Skin epidermis (tissue), 12 donors: ENCODE measurements around the gene NINJ1.

Experiments used
- H3K27ac ChIP-seq, 21 experiments: fragments of 200-600 bp; sonication (generic) in 11 of 21; one replicate each; pipeline ENCODE4 v1.5.0; 2020; ENCODE audit warnings: mild to moderate bottlenecking in 3 of 21, inconsistent platforms in 2 of 21, moderate library complexity in 2 of 21
- H3K4me3 ChIP-seq, 7 experiments: fragments of 200-600 bp; sonication (generic) in 2 of 7; one replicate each; pipeline ENCODE4 v1.5.0; 2020; ENCODE audit warnings: inconsistent platforms in 2 of 7, mild to moderate bottlenecking in 2 of 7, moderate library complexity in 1 of 7

NINJ1 gene, protein sequence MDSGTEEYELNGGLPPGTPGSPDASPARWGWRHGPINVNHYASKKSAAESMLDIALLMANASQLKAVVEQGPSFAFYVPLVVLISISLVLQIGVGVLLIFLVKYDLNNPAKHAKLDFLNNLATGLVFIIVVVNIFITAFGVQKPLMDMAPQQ

GRCh38 chr9:93134015-93134739, at the start of gene NINJ1:
NINJ1 (minus strand) TSS chr9:93134251; CDS start chr9:93134217, 34 bp downstream.
- peak within 1 kb of the TSS; percentile 65 to 97 (median 92) for H3K27ac ChIP-seq
- H3K4me3 ChIP-seq = peak within 1 kb of the TSS; percentile 65 to 93 (median 78)

DNA sequence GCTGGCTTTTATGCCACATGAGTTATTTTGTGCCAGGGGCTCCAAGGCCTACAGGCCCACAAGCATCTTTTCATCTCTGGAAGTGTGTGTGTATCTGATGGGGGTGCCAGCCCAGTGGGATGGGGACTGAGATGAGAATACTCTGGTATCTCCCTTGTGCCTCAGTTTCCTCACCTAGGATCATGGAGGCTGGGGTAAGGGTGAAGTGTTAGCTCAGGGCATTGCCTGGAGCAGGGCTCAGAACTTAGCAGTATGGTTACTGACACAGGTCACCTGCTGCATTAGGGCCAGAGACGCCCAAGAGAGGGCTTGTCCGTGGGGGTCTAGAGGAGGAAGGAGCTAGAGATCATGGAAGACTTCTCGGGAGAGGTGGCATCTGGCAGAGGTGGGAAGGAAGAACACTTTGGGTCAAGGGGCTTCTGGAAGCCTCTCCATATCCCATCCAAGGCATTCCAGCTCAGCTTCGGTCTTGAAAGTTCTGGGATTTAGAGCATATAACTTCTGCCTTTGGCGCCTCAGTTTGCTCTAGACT, 49.1 kb upstream of the NINJ1 start:
- Histone ChIP-seq H3K27ac (no peak overlapping the region), H3K4me3 (peak overlapping the region in 3 of 7 experiments; percentile 39 to 56 (median 48))

DNA sequence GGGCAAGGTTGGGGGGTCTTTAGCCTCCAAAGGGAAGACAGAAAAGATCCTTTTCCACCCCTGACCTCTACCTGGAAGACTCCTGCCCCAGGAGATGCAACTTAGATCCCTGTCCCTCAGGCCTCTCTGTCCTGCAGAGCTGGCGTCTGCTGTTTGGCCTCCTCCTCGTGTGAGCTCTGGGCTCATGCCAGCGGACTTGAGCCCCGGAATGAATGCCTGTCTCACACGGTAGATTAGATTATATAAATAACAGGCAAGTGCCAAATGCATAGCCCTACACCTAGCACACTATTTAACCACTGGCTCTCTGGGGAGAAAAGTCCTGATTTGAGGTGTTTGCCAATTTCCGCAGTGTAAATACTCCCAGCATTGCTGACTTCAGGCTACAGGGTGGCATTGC, 48.5 kb upstream of the NINJ1 start:
- Histone ChIP-seq H3K4me3 (no peak overlapping the region), H3K27ac (no peak overlapping the region)

DNA sequence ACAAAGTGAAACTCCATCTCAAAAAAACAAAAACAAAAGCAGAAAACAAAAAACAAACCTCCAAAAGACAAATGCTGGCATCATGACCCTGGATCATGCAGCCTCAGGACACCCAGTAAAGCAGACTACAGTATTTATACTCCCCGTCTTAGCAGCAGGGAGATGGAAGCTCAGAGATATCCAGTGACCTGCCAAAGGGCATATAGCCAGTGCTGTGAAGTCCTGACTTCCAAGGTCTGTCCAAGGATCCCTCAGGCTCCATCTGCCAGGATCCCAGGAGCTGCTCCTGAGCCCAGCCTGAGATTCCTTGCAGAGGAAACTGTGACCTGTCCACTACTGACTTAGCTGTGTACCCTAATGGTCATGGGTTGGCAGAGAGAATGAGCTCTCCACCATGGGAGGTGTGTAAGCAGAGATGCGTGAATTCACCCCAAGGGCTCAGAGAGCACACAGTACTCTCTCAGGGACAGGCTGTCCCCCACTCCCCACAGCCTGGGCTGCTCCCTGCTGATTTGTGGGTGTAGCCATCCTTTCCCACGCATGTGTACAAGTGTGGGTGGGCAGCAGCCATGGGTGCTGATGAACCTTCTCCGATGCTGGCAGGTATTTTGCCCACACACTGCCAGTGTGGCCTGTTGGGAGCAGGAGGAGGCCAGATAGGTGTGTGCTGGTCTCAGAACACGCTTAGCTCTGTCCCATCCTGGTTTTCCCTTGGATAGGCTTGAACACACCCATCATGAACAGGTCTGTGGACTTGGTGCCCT, 47.8 kb upstream of the NINJ1 start:
- Histone ChIP-seq H3K27ac (no peak overlapping the region), H3K4me3 (no peak overlapping the region)

DNA sequence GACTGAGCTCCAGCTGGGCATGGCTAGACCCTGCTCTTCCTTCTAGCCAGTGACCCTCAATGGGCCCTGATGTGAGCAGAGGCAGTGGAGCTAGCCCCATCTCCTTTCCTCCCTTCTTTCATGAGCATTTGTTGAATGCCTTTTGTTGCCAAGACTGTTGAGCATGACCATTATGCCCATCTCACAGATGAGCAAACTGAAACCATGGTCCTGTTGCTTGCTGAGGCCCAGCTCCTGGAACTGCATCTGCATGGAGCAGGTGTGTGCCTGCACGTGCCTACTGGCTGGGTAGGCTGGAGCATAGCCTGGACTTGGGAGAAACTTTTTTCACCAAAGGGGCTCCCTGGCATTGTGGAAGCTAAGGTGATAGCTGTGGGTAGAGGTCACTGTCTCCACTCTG, 46.9 kb upstream of the NINJ1 start:
- Histone ChIP-seq H3K4me3 (no peak overlapping the region), H3K27ac (no peak overlapping the region)

- no peak overlapping the region for H3K27ac ChIP-seq
- no peak overlapping the region for H3K4me3 ChIP-seq
Measured at GRCh38 chr9:93178851-93179786, 45.1 kb upstream of the NINJ1 start.

- no peak overlapping the region for H3K27ac ChIP-seq
Measured at GRCh38 chr9:93177676-93178075, 43.6 kb upstream of the NINJ1 start.

DNA sequence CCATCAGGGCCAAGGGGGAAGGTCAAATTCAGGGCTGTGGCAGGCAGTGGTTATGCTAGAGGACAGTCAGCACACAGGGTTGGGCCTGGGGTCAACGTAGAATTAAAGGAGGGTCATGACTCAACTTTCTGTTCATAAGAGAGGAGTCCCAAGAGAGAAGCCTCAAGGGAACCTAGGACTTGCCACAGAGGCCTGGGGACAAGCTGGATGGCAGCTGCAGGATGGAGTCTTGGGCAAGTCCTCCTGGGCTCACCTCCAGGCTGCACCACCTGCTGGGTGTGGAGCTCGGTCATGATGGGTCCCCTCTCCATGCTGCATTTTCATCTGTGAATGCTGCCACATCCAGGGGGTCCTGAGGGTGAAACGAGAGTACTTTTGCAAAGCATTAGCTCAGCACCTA, 40.9 kb upstream of the NINJ1 start:
- Histone ChIP-seq H3K27ac (no peak overlapping the region), H3K4me3 (no peak overlapping the region)

More at GRCh38 chr9:93177676-93178075, 43.6 kb upstream of the NINJ1 start:
- no peak overlapping the region for H3K4me3 ChIP-seq

- H3K27ac ChIP-seq = no peak overlapping the region
- H3K4me3 ChIP-seq = no peak overlapping the region
Measured at GRCh38 chr9:93173365-93174051, 39.5 kb upstream of the NINJ1 start.

GRCh38 chr9:93172666-93173364, 38.8 kb upstream of the NINJ1 start:
- no peak overlapping the region for H3K4me3 ChIP-seq

DNA sequence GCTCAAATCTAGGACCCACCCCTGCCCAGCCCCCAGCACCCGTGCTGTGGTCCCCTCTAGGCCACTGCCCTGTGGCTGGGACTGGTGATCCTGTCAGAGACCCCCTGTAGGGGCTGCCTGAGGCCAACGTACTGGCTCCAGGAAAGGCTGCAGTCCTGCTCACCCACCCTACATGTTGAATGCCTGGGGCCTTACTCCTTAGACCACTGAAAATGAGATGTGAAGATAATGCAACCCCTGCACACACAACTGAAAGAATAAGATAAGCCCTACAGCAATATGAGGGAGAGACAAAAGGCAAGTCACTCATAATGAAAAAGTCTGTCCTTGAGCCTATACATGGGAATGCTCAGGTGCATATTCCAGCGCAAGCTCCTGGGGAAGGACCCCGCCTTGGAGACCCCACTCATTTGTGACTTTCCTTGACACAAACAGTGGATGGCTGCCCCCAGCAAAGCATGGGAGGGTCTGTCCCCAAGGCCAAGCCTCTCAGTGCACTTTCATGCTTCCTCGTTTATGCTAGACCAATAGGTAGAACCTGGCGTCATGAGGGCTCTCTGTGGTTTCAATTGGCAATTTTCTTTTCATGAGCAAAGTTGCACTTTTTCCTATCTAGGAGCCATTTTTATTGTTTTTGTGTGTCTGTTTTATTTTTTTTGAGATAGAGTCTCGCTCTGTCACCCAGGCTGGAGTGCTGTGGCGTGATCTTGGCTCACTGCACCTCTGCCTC, 37.4 kb upstream of the NINJ1 start:
- no peak overlapping the region for H3K27ac ChIP-seq

More at GRCh38 chr9:93172666-93173364, 38.8 kb upstream of the NINJ1 start:
- H3K27ac ChIP-seq = no peak overlapping the region

DNA sequence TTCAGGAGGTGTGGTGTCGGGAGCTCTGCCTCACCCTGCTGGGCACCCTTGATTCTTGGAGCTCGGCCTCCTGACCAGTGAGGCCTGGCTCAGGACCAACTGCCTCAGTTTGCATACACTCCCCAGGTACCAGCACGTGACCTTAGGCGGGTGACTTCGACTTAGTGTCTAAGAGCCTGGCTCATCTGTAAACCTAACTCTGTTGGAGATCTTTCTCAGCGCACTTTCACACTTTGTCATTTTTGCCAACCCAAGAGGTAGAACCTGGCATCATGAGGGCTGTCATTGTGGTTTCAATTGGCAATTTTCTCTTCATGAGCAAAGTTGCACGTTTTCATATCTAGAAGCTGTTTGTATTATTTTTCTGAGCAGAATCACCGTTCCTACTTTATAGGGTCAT, 36.5 kb upstream of the NINJ1 start:
- H3K4me3 ChIP-seq = no peak overlapping the region
- H3K27ac ChIP-seq = no peak overlapping the region

More for the DNA sequence above, 37.4 kb upstream of the NINJ1 start:
- H3K4me3 ChIP-seq = no peak overlapping the region

- no peak overlapping the region for H3K27ac ChIP-seq
- H3K4me3 ChIP-seq = no peak overlapping the region
Measured at GRCh38 chr9:93169444-93169843, 35.4 kb upstream of the NINJ1 start.

- Histone ChIP-seq H3K27ac (no peak overlapping the region), H3K4me3 (no peak overlapping the region)
Measured at GRCh38 chr9:93168581-93168980, 34.5 kb upstream of the NINJ1 start.

- Histone ChIP-seq H3K4me3 (no peak overlapping the region), H3K27ac (no peak overlapping the region)
Measured at GRCh38 chr9:93167838-93168237, 33.8 kb upstream of the NINJ1 start.

DNA sequence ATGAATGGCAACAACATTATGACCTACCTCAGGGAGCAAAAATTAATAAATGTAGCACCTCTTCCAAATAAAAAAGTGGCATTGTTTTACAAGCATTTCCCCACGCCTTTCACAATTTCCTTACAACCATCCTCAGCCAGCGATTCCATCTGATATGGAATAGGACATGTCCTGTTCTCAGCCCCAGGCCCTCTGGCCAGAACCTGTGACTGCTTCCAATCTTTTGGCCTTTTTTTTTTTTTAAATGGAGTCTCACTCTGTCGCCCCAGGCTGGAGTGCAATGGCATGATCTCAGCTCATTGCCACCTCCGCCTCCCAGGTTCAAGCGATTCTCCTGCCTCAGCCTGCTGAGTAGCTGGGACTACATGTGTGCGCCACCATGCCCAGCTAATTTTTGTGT, 33.1 kb upstream of the NINJ1 start:
- Histone ChIP-seq H3K27ac (no peak overlapping the region), H3K4me3 (no peak overlapping the region)

GRCh38 chr9:93166699-93167098, 32.6 kb upstream of the NINJ1 start:
- H3K4me3 ChIP-seq = no peak overlapping the region
- H3K27ac ChIP-seq = no peak overlapping the region

GRCh38 chr9:93164085-93164484, 30.0 kb upstream of the NINJ1 start:
- Histone ChIP-seq H3K27ac (no peak overlapping the region), H3K4me3 (no peak overlapping the region)
